Choroid plexus epithelial cell (primary cell): ENCODE results near the gene ASB18.

Experiments
- DNase-seq: peaks from one replicate; pipeline ENCODE4 v3.0.0-alpha.2; 2010; ENCODE audit warnings: low read depth
- H3K4me3 ChIP-seq: 2 replicates; pipeline ENCODE4 v1.5.1; 2011; ENCODE audit warnings: low read depth, mild to moderate bottlenecking, control low read depth, low read length, moderate library complexity
- CTCF ChIP-seq: conservative IDR thresholded peaks from 2 replicates; pipeline ENCODE4 v1.5.1; 2011; ENCODE audit warnings: low read depth, mild to moderate bottlenecking, control low read depth, inconsistent platforms, low read length, moderate library complexity

The ASB18 gene

GRCh38 chr2:236237468-236238190 is 26.6 kb downstream of the ASB18 start:
- TF ChIP-seq CTCF, result no peak
- H3K4me3 ChIP-seq, result no peak overlapping the region
- DNase-seq, result no peak

GRCh38 chr2:236236559-236237452 is 27.4 kb downstream of the ASB18 start:
- peak; percentile 13 for TF ChIP-seq CTCF
- H3K4me3 ChIP-seq, result no peak overlapping the region
- no peak for DNase-seq

GRCh38 chr2:236229186-236229585 is 35.0 kb downstream of the ASB18 start:
- TF ChIP-seq CTCF, result no peak
- no peak overlapping the region for H3K4me3 ChIP-seq

GRCh38 chr2:236223675-236224074 is 40.5 kb downstream of the ASB18 start:
- no peak overlapping the region for H3K4me3 ChIP-seq
- no peak for TF ChIP-seq CTCF
- no peak for DNase-seq

More at GRCh38 chr2:236229186-236229585, 35.0 kb downstream of the ASB18 start:
- no peak for DNase-seq

GRCh38 chr2:236221798-236222197 is 42.4 kb downstream of the ASB18 start:
- no peak for TF ChIP-seq CTCF
- DNase-seq, result no peak
- H3K4me3 ChIP-seq, result no peak overlapping the region

- TF ChIP-seq CTCF, result no peak
- no peak for DNase-seq
- H3K4me3 ChIP-seq, result no peak overlapping the region
These were observed 44.8 kb downstream of the ASB18 start for GRCh38 chr2:236219411-236219810.
